Measurements from ENCODE around the gene CTNNBIP1.

DNA sequence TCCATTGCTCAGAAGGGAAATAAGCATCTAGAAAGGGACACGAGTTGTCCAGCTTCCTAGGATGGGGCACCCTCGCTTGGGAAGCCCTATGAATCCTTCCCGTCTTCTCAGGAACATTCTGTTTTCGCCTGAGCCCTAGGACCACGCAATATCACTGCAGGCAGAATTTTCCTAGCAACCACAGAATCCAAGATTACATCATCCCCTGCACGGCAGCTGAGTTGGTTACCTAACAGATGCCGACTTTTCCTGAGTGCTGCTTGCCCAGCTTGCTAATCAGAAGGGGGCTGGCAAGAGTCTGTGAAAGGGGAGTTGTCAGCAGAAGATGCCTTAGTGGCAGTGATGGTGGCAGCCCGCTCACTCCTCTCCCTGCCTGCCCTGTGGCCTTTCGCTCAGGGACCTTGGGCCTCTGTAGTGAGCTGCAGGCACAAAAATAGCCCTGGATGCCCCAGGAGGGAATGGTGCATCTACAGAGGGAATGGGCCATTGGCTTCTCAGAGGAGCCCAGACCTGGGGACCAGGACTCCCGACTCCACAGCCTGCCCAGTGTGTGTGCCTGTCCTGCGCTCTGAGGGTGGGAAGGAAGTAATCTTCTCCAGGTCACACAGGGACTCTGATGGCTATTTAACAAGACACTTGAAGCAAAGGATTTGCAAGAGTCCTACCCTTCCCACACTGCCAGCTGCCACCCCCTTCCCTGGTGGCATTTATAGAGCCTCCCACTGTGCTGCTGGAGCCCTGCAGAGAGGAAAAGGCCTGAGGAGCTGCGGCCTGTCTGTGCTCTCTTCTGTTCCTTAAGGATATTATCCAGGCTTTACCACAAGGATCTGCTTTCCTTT, 57.4 kb downstream of the CTNNBIP1 start:
- no peak for TF ChIP-seq CTCF (IDR thresholded peaks at IDR 0.05)
- no peak for TF ChIP-seq POLR2A (IDR thresholded peaks at IDR 0.05)

All from testis (tissue), 2 donors.